GM21447 (cell line): ENCODE measurements around the gene ZIC4.

ENCODE experiments used
- ATAC-seq: cut with Tn5 transposase; IDR thresholded peaks from one replicate; pipeline ENCODE4 v1.9.1; 2021; ENCODE audit not compliant: unreplicated experiment

The ZIC4 gene

DNA sequence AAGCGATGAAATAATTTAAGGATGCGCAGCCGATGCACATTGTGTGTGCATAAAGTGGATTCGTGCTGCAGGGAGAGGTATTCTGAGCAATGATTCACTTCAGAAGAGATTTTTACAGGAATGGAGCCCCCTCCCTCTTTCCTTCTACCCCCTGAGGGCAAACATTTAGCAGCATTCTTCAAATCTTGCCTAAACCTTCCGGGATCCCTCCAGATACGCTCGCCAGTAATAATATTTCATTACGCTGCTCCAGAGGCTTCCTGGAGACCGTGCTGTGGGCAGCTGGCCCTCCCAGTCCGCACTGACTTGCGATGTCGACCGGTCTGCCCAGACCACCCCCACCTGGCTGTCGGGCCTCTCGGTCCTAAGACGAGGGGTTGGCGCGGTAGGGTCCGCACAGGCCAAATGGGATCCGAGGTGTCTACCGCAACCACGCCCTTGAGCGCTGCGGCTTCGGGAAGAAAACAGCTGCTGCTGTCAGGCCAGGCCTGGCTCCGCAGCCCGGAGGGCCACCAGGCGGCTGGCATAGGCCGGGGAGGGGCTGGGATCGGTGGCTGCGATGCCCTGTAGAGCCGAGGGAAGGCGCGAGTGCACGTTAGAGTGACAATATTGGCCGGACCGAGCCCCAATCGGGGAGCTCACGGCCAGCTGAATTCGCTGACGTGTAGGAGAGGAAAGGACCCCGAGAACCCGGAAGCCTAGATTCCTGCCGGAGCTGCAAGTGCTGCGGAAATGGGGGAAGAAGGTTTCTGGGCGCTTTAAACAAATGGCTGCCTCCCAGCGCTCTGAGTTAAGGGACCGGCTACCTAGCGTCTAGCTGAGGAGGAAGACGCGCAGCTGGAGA is 14.3 kb downstream of the ZIC4 start:
- ATAC-seq, result no peak

DNA sequence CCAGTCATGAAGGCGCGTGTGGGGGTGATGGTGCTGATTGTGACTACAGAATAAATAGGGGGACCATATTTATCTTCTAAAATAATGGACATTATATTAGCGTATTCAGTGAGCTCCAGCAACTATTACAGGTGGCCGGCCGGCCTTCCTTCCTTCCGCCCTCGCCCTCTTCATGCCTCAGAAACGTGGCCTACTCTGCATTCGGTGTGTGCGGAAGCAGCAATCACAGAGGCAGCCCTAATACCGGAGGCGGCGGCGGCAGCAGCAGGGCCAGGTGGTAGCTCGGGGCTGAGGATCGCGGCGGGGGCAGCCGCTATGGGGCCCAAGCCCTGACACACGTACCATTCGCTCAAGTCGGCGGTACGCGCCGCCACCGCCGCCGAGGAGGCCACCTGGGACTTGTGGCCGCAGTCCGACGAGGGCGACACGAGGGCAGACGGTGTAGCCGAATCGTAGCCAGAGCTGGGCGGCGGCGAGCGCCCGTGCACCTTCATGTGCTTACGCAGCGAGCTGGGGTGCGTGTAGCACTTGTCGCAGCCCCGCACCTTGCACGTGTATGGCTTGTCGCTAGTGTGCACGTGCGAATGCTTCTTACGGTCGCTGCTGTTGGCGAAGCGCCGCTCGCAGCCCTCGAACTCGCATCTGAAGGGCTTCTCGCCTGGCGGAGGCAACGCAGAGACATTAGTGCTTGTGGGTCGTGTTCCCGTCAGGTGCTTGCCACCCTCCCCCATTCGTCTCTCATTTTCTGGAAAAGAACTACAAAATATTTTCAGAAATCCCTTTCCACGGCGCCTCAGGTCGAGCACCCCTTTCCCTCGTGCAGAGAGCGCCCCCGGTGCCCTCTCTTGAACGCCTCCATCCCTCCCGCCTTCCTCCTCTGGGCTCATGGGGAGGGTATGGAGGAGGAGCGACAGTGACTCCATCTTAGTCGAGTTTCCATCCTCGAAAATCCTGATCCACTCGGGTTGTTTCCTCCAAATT is 15.5 kb downstream of the ZIC4 start:
- ATAC-seq, result no peak

DNA sequence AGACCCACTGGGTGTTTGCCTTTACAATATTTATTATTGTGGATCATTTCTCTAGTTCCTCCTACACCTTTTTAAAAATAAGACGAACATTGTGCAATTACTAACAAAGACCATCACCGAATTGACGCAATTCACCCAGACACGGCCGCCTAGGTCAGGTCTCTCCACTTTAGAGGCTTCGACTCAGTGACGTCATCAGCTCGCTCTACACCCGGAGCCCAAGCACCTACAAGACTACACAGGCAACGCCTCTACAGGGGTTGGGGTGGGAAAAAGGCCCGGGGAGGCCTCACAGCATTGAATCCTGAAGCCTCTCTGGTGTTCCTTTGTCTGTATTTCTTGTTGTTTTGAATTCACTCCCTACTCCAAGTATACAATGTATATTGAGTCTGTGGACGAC is 16.6 kb downstream of the ZIC4 start:
- no peak for ATAC-seq

DNA sequence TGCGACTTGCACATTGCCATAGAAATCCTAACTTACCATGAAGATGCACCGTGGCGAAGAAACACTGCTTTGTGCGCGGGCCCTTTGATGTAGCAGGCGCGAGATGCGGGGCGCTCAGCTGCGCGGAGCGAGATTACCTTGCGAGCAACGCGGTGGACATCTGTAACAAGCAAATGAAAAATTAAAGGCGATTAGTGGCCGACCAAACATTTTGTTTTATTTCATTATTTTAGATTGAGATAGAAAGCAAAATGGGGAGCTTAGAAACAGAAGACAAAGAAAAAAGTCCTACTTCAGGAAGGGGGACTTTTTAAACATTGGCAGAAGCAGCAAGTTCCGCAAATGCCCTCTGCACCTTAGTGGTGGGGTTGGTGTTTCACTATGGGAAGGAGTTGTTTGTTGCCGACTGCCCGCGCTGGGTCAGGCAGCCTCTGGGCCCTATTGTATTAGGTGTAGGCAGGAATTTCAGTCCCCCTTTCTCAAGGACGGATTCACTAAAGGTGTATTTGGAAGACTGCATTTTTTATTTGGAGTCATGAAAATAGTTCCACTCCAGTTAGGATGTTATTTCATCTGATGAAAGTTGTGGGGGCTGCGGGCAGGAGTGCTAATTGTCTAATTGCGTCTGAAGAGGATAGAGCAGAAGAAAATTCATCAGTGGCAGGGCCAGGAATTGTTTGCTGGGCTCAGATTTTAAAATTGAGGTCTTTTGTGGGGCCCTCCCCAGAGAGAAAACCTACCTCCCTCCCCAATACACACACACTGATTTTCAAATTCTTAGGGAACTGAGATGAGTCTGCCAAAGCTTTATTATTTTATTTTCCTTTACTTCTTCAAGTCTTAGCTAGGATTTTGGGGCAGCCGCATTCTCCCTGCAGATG is 17.4 kb downstream of the ZIC4 start:
- no peak for ATAC-seq

DNA sequence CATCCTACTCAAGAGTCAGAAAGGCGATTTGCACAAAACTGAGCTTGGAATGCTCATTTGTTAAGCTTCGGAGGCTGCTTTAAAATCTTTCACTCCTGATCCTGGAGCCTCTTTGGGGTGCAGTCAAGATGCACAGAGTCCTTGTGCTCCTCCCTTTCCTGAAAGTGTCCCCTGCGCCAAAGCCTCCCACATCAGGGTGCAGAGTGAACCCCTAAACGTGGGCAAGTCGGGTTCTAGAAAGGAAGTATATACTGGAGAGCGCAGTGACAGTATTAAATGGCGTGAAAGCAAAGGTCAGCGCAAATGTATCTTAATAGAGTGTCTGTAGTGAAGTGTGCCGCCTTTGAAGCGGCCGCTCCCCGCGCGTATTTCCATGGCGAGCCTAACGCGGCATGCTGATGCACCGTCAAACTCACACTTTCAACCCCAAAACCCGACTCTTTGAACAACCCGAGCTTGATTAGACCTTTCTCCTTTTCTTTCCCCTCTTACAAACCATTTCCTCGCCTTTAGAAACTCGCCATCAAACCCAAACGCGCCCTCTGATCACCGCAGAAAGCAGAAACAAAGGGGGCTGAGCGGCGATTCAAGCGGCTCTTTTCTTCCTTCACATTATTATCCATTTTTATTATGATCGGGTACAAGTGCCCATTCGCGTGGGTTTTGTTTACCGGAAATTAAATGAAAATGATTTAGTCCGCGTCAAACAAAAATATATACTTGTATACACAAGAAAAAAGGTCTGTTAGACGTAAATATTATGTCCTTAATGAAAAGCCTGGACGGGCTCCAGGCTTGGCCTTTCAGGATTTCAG is 18.3 kb downstream of the ZIC4 start:
- no peak for ATAC-seq

DNA sequence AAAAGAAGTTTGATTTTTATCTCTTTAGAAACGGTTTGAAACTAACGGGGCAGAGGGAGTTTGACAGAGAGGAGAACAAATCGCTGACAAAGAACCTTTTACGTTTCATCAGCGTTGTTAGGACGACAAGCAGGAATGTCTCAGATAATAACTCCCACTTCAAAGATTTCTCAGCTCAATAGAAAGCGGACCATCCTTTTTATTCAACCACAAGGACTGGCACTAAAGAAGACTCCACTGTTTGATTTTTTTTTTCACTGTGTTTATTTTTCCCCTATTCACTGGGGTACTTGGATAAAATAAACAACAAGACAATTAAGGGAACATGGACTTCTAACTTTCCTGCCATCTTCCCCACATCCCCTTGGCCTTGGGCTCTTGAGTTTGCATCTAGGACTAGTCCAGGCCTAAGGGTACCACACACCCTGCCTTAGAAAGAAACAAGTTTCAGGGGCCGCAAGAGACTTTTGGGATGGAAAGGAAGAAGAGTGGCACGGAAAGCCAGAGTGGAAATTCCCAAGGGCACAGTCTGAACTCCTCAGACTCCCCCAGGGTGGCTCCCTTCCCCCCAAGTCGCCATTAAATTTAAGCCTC is 19.0 kb downstream of the ZIC4 start:
- ATAC-seq, result no peak

DNA sequence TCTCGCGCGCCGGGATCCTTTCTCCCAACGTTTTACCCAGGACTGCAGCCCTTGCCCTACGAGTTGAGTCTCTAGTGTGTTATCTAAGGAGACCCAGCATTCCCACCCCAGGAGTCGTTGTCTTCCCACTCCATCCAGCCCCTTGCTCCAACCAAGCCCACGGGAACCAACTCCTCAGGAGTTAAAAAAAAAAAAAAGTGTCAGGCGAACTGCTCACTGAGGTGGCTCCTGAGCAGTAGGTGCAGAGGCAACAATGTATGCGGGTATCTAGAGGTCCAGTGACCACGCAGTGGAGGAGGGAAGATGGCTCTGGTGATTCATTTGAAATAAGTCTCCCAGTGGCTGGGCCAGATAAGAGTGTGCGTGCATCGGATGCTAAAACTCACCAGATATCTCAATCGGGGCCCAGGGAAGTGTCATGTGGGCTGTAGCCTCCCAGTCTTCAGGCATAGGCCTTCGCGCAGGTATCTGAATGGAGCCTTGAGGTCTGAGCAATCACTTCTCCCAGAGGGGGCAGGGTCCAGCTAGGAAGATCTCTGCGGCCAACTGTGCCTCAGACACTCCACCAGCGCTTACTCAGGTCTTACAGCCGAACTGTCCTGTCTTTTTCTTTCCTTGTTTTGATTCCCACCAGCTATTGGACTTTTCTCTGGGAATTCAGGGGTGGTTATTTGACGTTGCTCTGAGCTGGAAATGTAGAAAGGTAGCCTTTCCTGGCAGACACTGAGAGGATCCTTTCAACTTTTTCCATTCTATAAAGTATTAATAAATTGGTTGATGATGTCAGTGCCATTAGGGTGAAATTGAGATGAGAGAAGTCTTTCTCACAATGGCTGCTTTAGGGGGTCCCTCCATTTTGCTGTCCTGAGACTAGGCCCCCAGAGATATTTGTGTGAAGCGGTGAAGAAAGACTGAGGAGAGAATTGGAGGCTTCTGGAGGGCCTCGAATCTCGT is 21.0 kb downstream of the ZIC4 start:
- no peak for ATAC-seq

DNA sequence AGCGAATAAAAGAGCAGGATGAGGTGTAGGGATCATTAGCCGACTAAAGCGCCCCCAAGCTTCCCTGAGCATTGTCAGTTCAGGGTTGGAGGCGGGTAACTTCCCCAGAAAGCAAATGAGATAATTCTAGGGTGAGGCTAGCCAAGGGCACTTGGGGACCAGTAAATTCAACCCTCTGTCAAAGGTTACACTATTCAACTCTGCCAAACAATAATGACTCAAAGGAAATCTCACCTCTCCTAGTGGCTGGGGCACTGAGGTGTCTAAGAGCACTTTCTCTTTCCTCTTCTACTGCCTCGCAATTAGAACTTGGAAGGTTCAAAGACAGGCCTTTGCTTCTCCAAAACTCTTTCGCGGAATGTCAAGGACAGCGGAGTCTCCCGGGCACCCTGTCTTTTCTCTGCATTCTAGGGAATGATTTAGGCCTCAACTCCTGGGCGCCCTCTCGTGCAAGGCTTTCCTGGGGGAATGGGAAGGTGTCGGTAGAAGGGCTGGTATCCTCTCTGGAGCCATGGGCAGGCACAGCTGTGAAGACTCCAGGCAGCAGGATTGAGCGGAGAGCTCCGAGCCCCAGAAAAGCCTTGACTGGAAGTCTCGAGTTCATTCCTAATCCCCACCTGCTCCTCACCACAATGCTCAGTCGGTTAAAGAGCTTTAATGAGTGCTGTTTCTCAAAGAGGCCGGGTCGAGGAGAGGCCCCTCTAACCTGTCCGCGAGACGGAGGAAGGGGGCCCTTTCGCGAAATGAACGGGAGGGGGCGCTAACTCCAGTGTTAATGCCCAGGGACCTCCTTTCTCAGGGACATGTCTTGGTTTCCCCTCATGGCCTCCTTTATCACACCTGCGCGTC is 21.9 kb downstream of the ZIC4 start:
- no peak for ATAC-seq

DNA sequence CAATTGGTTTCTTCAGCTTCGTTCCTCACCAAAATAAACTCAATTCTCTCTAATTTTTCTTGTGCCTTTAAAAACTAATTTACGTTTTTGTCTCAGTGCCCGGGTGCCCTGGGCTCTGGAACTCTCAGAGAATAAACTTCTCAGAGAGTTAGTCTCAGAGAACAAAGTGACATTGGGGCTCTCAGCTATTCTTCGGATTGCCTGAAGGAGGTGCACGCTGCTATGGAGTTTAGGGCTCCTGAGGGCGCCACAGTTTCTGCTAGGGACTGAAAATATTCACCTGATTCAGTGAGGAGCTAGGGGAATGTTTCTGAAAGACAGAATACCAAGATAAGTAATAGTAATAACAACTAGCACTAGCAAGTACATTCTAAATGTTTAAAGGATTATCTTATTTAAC is 22.7 kb downstream of the ZIC4 start:
- no peak for ATAC-seq

DNA sequence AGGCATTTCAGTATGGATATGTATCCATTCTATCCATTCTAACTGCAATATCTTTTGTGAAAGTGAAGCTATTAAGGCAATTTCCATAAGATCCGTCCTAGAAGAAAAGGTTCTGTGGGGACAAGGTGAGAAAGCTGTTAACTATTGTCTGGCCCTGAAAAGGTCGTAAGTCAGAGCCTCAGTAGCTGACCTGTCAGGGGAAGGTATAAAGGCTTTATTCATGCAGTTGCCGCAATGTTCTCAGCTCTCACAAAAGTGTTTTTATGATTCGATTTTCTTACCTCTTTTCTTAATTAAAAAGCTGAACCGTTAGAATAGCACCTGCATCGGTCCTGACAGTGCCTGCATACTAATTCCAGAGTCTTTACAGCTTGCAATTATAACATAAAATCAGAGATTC is 24.7 kb downstream of the ZIC4 start:
- no peak for ATAC-seq

DNA sequence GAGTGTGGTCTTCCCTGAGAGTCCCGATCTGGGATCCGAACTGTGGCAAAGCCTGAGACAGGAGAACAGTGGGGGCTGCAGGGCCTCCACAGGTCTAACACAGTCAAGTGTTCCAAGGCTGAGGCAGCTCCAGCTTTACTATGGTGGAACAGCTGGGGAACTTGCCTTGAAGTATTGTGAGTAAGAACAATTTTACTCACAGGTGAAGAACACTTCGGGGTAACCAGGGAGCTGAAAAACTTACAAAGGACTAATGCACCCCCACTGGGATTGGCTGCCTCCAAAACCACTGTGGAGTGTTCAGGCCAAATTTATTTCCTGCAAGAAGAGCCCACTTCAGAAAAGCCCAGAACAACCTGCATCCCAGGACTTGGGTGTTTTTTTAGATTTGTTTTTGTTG is 25.4 kb downstream of the ZIC4 start:
- ATAC-seq, result no peak

DNA sequence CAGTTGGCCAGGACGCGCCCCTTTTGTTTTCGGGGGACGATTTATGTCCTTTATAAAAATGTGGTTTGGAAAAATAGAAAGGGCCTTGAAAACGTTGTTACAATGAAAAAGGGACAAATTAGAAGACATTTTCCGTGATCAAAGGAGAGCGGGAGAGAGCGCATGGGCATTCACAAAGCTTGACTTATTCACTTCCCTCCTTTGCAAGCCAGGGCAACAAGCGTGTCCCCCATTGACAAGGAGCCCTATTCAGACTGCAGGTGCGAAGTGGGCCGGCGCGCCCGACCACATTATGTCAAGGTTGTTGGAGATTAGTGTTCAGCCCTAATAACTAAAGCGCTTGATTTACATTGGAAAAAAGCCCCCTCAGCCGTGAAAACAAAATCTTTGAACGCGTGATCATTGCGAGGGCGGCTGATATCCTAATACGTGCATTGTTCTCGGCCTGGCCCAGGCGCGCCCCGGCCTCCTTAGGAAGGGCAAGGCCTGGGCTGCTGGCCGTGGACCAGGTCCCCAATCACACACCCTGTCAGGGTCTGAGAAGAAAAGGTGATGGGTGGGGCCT is 25.9 kb downstream of the ZIC4 start:
- ATAC-seq, result no peak

DNA sequence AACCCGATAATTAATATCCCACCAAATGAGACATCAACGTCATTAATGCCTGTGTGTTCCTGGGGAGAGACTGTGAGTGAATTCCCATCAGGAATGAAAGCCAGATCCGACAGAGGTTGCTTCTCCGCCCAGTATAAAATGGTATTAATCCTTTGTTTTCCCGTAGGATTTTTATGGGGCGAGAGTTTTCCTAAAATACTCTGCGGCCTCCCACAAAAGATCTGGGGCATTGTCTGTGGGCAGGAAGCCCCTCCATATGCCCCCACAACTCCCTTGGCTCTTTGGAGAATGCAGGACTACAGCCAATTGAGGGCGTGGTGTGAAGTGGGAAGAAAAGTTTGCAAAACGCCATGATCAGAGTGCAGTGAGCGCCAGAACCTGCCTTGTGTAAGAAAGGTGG is 26.7 kb downstream of the ZIC4 start:
- no peak for ATAC-seq

DNA sequence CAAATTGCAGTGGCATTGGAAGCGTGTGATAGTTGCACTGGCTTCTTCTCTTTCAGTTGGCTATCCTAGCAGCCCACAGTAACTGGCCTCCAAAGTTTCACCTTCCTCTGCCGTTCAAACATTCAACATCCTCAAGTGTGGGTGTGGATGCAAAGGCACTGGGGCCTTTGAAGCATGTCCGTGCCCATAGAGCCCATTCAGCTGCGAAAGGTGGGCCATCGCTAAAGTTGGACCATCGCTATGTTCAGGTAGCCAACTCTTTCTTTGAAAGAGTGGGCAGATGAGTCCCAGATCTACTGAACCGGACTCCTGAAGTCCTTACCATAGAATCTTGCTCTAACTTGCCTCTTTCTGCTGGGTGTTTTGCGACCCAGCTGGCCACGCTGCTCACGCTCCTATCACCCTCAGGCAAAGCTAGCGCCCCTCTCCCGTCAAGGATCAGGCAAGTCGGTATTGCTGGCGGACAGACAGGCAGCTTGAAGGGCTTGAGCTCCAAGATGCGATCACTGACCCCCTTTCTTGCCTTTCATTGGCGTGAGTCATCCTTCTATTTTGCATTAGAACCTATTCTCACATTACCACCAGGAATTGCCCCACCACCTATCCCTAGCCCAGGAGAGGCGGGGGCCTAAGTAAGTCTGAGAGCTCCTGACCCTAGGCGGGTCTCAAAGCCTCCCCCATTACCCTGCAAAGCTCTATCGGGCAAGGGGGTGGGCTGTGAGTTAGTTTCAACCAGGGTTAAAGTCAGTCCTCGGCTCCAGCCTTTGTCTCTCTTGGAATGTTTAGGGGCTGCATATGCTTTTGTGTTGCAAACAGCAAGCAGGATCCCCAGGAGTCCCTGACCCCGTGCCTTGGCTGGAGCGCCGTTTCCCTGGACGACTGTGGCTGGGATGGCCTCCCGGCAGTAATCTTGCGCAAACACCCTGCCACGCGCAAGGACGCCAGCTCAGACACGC is 28.7 kb downstream of the ZIC4 start:
- no peak for ATAC-seq

DNA sequence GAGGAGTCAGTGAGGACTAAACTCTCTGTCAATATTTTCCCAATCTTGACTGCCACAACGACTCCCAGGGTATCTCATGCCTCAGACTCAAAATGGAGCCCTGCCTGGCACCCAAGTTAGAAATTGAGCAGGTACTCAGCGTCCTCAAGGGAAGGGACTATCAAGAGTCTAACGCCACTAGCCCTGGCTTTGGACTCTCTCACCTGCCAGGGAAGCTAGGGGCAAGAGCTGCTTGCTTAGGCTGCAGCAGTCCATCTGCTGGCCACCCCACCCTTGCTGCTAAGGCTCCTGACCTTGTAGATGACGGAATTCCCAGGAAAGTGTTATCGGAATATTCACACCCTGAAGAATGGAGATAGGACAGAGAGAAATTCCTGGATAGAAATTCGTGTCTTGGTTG is 33.0 kb downstream of the ZIC4 start:
- ATAC-seq, result no peak

DNA sequence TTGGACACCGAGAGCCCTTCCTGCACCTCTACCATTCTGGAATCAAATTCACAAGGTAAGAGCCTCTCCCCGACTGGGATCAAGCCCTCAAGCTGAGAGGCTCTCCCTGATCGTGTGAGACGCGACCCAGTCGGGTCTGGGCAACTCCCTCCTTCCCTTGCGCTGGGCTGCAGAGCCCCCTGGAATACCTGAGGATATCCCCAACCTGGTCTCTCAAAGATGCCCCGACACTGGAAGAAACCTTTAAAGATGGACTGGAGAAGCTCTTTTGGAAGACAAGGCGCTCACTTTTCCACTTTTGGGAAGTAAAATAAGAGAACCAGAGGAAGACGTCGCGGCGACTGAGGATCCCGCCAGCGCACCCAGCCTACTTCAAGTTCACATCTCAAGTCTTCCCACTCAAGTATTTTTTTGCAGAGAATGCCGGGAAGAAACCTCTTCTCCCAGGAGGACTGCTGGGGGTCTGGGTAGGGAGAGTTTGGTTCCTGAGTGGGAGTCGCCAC is 33.8 kb downstream of the ZIC4 start:
- no peak for ATAC-seq
